Stimulated activated CD8-positive, alpha-beta memory T cell treated with anti-CD3 and anti-CD28 coated beads, Interleukin-4, amount 100 ng/mL, for 24 hours (primary cell): ENCODE measurements around the gene NPY1R.

Experiments
- DNase-seq: peaks from one replicate; pipeline ENCODE4 v3.0.0-alpha.2; 2020; ENCODE audit warnings: low read depth

Gene NPY1R

GRCh38 chr4:163332526-163333406 is at the start of gene NPY1R:
NPY1R (minus strand) TSS chr4:163332596; CDS start chr4:163326554, 6,042 bp downstream.
- DNase-seq, result peak; percentile 3

GRCh38 chr4:163380703-163381102 is 48.3 kb upstream of the NPY1R start:
- DNase-seq, result no peak

DNA sequence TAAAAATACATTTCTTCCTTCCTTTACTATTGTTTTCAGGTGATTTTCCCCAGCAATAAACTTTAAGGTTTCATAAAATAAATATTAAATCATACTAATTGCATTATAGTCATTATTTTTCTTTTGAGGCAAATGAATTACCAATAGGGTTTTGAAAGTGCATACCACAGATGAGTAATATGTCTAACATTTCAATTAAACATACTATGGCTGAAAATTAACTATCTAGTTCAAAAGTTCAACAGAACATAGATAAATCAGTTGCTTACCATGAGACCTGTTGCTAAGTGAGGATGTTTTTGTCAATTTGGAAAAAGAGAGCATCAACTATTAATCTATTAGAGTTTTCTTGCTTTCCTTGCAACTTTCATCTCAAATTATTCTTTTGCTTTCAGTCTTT is 46.3 kb upstream of the NPY1R start:
- DNase-seq, result no peak

- DNase-seq, result no peak
Measured at GRCh38 chr4:163372029-163372428, 39.6 kb upstream of the NPY1R start.

GRCh38 chr4:163367651-163368050 is 35.3 kb upstream of the NPY1R start:
- no peak for DNase-seq

- DNase-seq, result no peak
Measured at GRCh38 chr4:163356104-163356503, 23.7 kb upstream of the NPY1R start.

DNA sequence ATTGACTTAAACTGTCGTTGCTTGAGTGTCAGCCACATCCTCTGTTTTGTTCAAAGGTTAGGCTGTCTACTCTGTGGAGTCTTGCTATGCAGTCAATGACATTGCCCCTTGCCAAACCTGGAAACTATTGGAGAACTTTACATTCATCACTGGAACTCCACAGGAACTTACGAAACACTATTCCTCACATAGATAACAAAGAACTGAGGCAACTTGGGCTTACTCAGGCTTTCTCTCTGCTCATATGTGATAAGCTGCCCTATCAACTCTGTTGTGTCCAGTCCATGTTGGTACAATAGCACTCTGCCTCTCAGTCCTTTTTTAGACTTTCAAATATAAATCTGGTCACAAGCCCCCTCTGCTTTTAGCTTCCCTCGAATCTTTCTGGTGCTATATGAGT is 20.7 kb upstream of the NPY1R start:
- DNase-seq, result no peak

- DNase-seq, result no peak
Measured at GRCh38 chr4:163350672-163351071, 18.3 kb upstream of the NPY1R start.

GRCh38 chr4:163344147-163345125 is 12.0 kb upstream of the NPY1R start:
- no peak for DNase-seq

DNA sequence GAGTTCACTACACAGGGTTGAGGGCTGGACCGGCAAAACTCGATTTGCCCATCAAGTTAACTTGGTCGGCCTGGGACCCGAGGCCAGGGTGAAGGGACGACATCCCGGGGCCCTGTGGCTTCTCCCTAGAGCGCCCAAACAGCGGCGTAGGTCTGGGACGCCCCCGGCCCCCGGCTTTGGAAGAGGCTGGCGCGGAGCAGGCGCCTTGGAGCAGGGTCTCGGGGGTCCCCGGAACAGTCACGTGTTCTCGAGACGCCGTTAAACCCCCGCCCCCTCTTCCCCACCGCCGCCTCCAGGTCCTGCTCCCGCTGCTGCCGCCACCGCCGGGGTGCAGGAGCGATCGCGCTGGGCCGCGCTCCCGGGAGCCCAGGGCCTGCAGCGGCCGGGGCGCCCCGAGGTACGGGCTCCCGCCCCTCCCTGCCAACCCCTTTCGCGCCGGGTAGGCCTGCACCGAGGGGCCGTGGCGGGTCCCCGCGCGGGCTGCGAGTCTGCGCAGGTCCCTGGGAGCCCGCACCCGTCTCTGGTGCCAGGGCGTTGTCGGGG is 11.3 kb upstream of the NPY1R start, which contains the start of gene NPY5R:
TSS of gene NPY5R (plus strand) at position 289 of the 543 bp plus-strand sequence. CDS start 6,382 bp downstream, outside the sequence.
- no peak for DNase-seq

- no peak for DNase-seq
Measured at GRCh38 chr4:163335384-163335783, 3.0 kb upstream of the NPY1R start.

- DNase-seq, result no peak
Measured at GRCh38 chr4:163331629-163332376, 593 bp downstream of the NPY1R start.

DNA sequence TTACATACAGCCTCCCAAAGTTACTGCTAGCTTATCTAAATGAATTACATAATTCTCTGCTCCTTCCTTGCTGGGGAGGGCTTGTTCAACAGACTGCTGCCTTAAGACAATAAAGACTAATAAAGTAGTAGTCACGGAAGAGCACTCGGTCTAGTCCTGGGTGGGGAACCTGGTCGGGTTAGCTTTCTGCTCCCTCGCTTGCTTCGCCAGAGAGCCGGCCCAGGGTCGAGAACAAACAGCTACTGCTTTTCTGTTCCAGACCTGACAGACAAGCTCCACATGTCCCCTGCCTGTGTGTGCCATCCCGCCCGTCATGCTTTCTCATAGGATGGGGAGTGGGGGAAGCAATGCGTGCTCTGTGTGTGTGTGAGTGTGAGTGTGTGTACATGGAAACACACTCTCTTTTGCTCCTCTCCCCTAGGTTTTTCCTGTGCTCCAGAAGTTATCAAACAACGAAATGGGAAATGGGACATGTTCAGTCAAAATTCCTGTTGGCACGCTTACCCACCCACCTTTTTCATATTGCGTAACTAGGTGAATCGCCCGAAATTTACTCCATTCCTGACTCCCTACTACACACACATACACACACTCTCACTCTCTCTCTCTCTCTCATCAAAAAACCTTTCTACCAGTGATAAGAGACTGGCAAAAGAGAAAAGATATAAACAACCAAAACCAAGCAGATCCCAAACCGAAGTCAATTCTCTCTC is 1.3 kb downstream of the NPY1R start:
- no peak for DNase-seq

- DNase-seq, result no peak
Measured at GRCh38 chr4:163317110-163317509, 15.3 kb downstream of the NPY1R start.

- no peak for DNase-seq
Measured at GRCh38 chr4:163309466-163309865, 22.9 kb downstream of the NPY1R start.

DNA sequence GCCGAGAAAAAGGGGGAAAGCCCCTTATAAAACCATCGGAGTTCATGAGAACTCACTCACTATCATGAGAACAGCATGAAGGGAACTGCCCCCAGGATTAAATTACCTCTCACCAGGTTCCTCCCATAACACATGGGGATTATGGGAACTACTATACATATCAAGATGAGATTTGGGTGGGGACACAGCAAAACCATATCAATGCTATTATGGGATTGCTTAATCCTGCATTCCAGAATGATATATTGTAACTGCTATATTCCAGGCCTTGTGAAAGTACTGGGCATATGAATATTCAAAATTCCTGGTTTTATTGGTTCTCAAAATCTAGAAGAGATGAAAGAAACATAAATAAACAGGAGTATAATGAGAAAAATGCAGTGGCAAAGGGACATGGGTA is 29.3 kb downstream of the NPY1R start:
- no peak for DNase-seq

DNA sequence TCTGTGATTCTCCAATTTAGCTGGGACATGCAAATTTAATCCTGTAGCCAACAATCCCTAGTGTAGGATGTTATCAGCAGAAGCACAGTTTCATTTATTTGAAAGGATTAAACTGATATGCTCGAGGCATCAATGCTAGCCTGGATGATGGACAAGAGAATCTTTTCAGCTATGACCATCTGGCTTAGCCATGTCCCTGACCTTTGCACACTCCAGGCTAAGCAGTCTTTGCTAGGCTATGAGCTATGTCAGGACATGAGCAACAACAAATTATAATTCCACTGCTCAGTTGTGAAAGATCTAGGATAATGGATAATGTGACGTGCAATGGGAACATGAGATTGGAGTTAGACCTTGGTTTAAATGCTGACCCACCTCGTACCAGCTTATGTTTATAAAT is 32.0 kb downstream of the NPY1R start:
- no peak for DNase-seq

DNA sequence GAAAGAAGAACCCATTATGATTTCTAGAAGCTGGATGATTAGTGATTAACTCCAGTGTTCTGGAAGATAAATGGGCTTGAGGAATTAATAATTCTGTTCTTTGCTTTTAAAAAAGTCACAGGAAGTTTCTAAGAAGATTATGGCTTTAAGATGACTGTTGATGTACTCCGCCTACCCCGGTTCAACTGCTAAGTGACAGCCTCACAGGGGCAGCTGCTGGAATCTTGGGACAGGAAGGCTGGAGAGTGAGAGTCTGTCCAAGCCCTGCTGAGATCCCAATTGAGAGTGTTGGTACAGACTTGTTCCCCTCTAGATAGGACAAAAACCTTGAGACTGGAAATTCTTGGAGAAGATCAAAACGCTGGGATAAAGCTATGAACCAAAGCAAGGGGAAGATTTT is 37.3 kb downstream of the NPY1R start:
- DNase-seq, result no peak

DNA sequence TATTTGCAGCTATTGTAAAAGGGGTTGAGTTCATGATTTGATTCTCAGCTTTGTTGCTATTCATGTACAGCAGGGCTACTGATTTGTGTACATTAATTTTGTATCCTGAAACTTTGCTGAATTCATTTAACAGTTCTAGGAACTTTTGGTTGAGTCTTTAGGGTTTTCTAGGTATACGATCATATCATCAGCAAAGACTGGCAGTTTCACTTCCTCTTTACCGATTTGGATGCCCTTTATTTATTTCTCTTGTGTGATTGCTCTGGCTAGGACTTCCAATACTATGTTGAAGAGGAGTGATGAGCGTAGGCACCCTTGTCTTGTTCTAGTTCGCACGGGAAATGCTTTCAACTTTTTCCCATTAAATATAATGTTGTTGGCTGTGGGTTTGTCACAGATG is 48.1 kb downstream of the NPY1R start:
- no peak for DNase-seq

DNA sequence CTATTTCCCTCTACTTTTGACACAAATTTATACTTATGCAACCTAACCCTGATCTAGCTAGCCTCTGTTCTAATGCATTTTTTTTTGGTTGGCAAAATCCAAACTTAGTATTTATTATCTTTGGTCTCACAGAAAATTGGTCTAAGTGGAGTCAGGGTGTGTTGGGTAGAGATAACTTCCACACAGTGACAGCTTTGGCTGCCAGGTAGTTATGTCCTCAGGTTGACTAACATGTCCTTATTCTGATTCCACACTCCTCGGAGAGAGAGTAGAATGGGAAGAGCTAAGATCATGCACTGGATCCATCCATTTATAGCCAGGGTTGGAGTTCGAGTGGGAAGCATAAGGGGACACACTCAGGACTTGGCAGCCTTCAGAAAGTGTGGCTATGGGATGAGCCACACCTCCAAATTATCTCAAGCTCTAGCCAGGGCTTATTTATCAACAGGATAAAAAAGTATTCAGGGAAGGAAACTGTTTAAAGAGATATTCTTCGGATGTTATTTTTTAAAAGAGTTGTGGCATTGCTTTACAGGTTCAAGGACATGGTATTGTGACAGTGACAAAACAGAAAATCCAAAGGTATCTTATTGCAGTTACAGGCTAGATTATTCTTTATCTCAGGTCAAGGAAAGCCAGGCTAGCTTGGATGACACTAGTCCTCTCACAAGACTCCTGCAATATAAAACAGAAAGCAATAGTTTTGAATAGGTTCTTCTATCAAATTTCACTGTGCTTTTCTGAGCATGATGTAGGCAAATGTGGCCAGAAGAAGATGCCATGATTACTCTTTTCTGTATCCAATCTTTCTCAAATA is 51.5 kb downstream of the NPY1R start:
- no peak for DNase-seq
